Umbilical cord (tissue), 2 donors: ENCODE measurements around the gene TSTD2. TPM values are rescaled to one million over a fixed set of nuclear protein-coding genes. Genes with fewer than 3 reads are reported as not detected.
A peak's percentile ranks its signal among the peaks of the same experiment; 100 is the strongest.
"Not testable (repeated sequence)": the region's sequence is repeated elsewhere in the genome, so short reads cannot be mapped to it uniquely, and the experiment has no call there.

Experiments used
- DNase-seq: peaks from one replicate; pipeline ENCODE4 v3.0.0-alpha.2; 2015; ENCODE audit warnings: low spot score
- total RNA-seq: library from RNA; depleted of rRNA; stranded (reverse); fragments of >200 nt; gene quantifications from one replicate; pipeline ENCODE4 v1.2.3, GENCODE V29; 2014; ENCODE audit warnings: low replicate concordance; ENCODE audit not compliant: insufficient read depth

TSTD2 gene
- total RNA-seq, 1 donor from 2014 or later, result 17.6 TPM

DNA sequence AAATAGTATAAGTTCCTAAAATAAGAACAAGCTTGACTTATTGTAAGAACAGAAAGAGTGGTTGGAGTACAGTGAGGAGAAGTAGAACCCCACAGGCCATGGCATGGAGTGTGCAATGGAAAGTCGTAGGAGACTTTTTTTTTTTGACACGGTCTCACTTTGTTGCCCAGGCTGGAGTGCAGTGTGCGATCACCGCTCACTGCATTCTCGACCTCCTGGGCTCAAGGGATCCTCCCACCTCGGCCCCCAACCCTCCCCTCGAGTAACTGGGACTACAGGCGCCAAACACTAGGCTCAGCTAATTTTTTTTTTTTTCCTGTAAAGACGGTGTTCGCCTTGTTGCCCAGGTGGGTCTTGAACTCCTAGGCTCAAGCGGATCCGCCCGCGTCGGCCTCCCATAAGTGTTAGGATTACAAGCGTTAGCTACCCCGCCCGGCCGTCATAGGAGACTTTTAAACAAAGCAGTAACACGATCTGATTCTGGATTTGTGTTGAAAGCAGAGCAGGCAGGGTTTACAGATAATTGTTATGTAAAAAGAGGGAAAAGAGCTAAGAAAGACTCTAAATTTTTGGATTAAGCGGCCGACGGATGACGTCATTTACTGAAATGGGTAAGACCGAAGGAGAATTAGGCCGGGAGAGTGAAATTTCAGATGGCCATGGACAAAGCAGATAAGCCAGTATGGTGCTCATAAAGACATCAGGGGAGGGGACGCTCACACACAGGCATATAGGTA, 752 bp downstream of the TSTD2 start:
- no peak for DNase-seq

GRCh38 chr9:97630591-97630990, 2.6 kb downstream of the TSTD2 start:
- no peak for DNase-seq

DNA sequence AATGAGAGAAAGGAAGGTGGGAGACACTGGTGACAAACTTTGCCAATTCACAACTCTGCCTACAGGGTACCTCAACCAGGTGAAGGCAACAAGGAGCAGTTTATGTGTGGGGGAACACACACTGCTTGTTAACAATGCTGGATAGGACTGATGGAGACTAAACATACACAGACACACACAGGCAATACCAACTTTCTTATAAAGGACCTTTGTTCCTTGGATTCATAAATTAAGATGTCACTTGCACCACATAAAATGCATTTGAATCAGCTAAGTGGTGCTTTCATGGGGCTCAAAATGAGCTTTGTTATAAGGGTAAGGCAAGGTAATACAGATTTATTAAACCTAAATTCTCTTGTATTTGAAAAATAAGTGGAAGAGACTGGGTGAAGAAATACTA, 4.0 kb downstream of the TSTD2 start:
- DNase-seq, result no peak

DNA sequence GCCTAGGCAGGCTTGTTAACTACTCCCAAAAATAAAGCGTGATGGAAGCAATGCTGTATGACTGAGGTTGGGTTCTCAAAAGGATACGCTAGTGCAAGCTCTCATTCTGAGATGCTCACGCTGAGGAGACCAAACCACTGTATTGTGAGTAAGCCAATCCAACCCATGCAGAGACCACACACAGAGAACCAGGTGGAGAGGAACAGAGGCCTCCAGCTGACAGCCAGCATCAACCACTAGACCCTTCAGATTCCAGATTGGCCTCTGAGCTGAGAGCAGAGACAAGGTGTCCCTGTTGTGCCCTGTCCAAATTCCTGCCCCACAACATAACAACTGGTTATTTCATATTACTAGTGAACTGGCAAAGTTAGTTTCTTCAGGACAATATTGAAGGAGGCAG, 4.5 kb downstream of the TSTD2 start:
- no peak for DNase-seq

GRCh38 chr9:97627624-97628023, 5.5 kb downstream of the TSTD2 start:
- DNase-seq, result no peak

GRCh38 chr9:97625620-97626019, 7.5 kb downstream of the TSTD2 start:
- peak; percentile 10 for DNase-seq

DNA sequence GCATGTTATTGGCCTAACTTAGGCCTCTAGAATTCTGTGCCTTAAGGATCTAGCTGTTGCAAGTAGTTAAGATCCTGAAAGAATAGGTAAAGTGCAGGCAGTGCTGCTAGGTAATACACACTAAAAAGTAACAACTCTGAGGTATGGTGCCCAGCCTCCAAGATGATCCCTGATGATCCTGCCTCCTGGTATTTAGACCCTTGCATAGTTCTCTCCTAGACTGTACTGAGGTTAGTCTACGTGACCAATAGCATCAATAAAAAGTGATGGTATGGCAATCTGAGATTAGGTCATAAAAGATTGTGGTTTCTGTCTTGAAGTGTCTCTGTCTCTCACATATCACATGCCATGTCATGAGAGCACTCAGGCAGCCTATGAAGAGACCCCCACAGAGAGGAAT, 9.2 kb downstream of the TSTD2 start:
- no peak for DNase-seq

DNA sequence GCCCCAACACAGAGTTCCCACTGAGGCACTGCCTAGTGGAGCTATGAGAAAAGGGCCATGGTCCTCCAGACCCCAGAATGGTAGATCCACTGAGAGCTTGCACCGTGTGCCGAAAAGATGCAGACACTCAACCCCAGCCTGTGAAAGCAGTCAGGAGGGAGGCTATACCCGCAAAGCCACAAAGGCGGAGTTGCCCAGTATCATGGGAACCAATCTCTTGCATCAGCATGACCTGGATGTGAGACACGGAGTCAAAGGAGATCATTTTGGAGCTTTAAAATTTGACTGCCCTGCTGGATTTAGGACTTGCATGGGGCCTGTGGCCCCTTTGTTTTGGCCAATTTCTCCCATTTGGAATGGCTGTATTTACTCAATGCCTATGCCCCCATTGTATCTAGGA, 10.7 kb downstream of the TSTD2 start:
- DNase-seq, result not testable (repeated sequence)

- not testable (repeated sequence) for DNase-seq
Observed at GRCh38 chr9:97620063-97620462, 13.1 kb downstream of the TSTD2 start.

- no peak for DNase-seq
Observed at GRCh38 chr9:97617939-97618416, 15.2 kb downstream of the TSTD2 start.

- peak; percentile 65 for DNase-seq
Observed at GRCh38 chr9:97615439-97616072, 17.6 kb downstream of the TSTD2 start.

DNA sequence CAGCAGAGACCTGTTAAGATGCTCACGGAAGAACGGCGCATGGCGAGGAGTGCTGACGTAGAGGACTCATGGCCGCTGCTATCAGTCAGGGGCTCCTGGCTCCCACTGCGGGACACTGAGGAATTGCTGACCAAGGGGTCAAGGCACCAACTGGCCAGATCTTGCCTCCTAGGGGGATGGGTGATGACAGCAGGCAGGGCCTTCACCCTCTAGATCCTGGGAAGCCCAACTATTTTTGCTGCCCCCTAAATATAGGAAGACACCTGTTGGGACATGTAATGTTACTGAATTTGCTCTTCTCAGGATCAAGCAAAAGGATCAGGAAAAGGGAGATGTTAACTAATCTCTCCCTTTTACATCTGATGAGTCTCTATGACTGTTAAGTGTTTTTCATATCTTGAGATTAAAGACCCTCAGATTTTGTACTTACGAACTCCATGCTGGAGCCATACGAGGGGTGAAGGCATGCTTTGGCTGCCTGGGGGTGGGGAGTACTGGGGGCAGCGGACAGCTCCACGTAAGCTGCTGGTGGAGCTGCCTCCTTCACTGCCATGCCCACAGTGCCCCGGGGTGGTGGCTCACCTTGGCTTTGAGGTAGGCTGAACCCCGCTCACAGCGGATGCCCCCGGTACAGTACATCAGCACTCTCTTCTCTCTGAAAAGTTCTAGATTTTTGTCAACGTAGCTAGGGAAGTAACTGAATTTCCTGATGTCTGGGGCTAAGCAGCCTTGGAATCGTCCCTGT, 28.1 kb downstream of the TSTD2 start:
- DNase-seq, result no peak

- no peak for DNase-seq
Observed at GRCh38 chr9:97602430-97602829, 30.7 kb downstream of the TSTD2 start.

- no peak for DNase-seq
Observed at GRCh38 chr9:97601228-97601898, 31.8 kb downstream of the TSTD2 start.

GRCh38 chr9:97600531-97601227, 32.5 kb downstream of the TSTD2 start:
- DNase-seq, result no peak

- DNase-seq, result no peak
Observed at GRCh38 chr9:97599314-97599846, 33.8 kb downstream of the TSTD2 start.

DNA sequence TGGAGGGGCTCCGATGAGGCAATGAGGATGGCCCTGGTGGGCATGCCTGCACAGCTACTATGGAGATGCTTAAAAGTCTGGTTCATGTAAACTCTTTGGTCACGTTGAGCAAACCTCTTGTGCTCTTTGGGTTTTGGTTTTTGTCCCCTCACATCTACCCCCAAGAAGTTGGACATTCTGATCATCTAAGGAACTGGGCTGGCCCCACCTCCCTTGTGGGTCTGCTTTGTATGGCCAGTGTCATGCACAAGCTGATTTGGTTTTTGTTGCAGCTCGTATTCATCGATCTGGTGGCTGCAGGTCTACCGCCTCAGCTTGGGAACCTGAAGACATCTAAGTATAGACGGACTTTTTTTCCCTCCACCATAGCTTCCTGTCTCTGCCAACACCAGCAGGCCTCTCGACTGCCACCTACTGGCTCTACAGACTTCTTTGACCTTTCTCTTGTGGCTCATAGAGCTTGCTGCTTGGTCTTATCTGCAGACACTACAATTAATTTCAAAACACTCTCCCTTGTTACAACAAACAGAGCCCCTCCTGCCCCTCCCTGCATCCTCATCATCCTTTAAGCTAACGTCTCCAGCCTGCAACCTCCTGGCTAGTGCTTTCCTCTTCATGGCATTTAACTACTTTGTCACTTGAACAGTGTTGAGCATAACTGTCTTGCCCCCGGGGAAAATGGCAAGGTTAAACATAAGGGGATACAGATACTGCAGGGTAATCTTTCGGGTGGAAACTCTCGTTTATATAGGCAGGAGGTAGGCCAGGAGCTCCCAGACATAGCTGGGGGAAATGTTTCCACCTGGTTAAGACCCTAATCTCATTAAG, 34.5 kb downstream of the TSTD2 start:
- DNase-seq, result peak; percentile 84

- DNase-seq, result no peak
Observed at GRCh38 chr9:97596906-97597305, 36.3 kb downstream of the TSTD2 start.

DNA sequence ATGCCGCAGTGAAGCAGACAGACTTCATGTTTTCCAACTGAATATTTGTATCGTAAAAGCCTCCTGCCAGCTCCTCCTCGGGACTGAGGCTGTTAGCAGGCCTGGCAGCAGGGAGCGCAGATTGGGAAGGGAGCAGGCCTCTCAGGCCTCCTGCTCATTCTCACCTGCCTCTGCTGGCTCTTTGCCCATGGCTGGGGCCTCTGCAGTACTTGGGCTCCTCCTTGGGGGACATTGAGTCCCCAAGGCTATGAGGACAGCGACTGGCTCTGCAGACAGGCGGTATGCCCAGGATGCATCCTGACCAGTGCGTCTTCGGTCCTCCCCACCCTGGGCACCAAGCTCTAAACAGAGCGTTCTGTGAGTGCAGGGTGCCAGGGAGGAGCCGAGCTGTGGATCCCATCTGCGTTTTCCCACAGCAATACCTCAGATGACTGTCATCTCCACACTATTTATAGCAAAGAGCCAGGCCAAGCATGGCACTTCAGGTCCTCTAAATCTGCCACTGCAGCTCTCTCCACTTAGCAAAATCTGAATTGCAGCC, 38.7 kb downstream of the TSTD2 start:
- DNase-seq, result no peak

- no peak for DNase-seq
Observed at GRCh38 chr9:97593960-97594359, 39.2 kb downstream of the TSTD2 start.
